ENCODE measurements around the gene UFSP2. TPM values are rescaled to one million over a fixed set of nuclear protein-coding genes. Genes with fewer than 3 reads are reported as not detected.

The UFSP2 gene
- total RNA-seq, 1 donor, result 53.5 TPM

DNA sequence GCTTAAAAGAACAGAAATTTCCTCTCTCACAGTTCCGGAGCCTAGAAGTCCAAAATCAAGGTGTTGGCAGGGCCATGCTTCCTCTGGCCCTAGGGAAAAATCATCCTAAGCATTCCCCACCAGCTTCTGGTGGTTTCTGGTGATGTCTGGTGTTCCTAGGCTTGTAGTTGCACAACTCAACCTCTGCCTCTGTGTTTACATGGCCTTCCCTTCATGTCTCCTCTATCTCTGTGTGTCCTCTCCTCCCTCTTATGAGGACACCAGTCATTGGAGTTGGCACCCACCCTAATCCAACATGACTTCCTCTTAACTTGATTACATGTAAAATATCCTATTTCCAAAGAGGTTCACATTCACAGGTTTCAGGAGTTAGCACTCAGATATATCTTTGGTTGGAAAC, 45.4 kb downstream of the UFSP2 start:
- H3K4me3 ChIP-seq (ENCODE audit: low read depth, low read length), result no peak overlapping the region
- TF ChIP-seq, protein P1, sequence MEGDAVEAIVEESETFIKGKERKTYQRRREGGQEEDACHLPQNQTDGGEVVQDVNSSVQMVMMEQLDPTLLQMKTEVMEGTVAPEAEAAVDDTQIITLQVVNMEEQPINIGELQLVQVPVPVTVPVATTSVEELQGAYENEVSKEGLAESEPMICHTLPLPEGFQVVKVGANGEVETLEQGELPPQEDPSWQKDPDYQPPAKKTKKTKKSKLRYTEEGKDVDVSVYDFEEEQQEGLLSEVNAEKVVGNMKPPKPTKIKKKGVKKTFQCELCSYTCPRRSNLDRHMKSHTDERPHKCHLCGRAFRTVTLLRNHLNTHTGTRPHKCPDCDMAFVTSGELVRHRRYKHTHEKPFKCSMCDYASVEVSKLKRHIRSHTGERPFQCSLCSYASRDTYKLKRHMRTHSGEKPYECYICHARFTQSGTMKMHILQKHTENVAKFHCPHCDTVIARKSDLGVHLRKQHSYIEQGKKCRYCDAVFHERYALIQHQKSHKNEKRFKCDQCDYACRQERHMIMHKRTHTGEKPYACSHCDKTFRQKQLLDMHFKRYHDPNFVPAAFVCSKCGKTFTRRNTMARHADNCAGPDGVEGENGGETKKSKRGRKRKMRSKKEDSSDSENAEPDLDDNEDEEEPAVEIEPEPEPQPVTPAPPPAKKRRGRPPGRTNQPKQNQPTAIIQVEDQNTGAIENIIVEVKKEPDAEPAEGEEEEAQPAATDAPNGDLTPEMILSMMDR (IDR thresholded peaks at IDR 0.05; ENCODE audit: insufficient read depth, low read length), result no peak
- no peak for DNase-seq (ENCODE audit: low read depth)

DNA sequence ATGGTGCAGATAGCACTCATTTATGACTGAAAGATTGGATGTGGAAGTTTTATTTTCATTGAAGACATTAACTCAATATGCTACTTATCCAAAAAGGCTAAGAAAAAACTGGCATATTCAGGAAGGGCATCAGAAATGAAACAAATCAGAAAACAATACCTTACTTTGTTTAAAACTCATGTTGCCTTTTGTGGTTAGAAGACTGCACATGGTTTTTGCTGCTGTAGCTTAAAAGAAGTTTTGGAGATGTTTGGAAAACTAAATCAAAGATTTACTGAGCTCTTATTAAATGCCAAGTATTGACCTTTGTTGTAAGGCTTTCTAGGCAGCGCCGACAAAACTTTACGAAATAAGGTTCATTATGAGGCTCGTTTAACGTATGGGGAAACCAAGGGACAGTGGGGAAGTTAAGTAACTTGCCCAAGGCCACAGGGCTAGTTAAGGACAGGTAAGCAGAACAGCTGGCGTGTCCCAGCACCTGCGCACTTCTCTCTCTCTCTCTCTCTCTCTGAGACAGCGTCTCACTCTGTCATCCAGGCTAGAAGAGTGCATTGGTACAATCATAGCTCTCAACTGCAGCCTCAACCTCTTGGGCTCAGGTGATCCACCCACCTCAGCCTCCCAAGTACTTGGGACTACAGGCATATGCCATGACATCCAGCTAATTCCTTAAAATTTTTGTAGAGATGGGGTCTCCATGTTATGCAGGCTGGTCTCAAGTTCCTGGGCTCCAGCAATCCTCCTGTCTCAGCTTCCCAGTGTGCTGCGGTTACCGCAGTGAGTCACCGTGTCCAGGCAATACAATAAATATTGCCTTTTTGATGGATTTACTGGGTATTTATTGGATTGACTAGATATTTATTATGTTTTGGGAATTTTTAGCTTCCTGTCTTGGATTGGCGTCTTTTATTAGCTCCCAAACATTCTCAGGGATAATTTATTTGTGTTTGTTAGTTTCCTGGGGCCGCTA, 46.2 kb downstream of the UFSP2 start:
- TF ChIP-seq, protein P1 (IDR thresholded peaks at IDR 0.05; ENCODE audit: insufficient read depth, low read length), result no peak
- no peak for DNase-seq (ENCODE audit: low read depth)
- no peak overlapping the region for H3K4me3 ChIP-seq (ENCODE audit: low read depth, low read length)

DNA sequence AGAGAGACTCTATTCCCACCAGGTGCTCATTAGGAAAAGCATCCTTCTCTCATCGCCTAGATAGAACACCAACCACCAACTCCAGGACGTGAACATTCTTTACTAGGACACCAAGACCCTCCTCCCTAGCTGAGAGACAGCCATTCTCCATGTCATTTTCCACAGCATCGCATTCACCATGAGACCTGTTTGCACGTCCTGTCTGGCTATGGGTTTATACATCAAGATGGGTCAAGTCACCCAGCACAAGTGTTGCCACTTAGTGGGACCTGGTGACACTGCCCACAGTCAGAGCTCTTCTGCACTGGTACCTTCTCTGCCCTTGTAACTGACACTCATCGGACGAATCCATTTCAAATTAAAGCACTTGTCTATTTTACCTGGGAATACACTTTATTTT, 47.5 kb downstream of the UFSP2 start:
- H3K4me3 ChIP-seq (ENCODE audit: low read depth, low read length), result no peak overlapping the region
- TF ChIP-seq, protein P1 (IDR thresholded peaks at IDR 0.05; ENCODE audit: insufficient read depth, low read length), result no peak
- DNase-seq (ENCODE audit: low read depth), result no peak

DNA sequence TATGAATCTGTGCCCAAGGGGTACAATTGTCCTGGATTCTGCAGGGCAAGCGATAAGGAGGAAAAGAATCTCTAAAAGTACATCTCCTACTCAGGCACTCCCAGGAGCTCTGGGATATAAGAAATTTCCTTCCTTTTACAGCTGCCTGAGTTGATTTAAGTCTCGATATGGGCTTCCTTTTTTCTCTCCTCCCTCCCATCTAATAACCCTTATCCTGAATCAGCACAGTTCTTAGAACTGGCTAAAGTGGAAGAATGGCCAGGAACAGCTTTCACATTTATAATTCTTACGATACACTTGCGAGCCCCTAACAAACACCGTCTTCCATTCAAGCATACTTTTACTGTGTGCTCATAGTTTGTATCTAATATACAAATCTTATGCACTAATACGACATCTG, 51.2 kb downstream of the UFSP2 start:
- DNase-seq (ENCODE audit: low read depth), result no peak
- TF ChIP-seq, protein P1 (IDR thresholded peaks at IDR 0.05; ENCODE audit: insufficient read depth, low read length), result no peak
- H3K4me3 ChIP-seq (ENCODE audit: low read depth, low read length), result no peak overlapping the region

DNA sequence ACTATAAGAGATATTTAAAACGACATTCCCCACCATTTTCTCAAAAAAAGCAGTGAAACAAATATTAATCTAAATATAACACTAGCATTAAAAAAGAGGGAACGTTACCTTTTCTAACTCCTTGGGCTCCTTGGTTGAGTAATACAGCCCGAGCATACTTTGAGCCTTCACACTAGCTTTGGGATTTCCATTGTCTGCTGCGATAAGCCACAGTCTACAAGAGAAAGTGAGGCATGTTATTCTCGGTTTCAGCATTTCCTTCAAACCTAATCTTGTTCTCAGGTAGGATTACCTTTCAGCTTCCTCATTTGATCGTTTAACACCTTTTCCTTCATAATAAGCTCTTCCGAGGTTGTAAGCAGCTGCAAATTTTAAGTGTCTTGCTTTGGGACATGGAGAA, 51.7 kb downstream of the UFSP2 start:
- TF ChIP-seq, protein P1 (IDR thresholded peaks at IDR 0.05; ENCODE audit: insufficient read depth, low read length), result no peak
- H3K4me3 ChIP-seq (ENCODE audit: low read depth, low read length), result no peak overlapping the region
- DNase-seq (ENCODE audit: low read depth), result no peak

DNA sequence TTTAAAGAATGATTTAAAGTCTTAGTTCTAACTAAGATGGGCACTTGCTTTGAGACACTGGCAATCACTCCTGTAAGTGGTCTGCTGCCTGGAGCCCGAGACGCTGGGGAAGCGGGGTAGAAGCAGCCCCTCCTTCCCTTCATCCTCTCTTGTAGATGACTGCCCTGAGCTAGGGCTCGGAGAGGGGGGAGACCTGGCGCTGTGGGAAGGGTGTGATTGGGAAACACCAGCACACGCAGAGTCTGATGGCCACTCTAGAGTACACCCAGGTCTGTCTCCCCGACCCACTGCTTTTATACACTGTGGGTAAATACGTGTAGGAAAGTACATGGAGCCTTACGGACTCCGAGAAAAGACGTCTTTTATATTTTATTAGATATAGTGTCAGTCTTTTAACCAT, 54.1 kb downstream of the UFSP2 start:
- no peak for DNase-seq (ENCODE audit: low read depth)
- no peak overlapping the region for H3K4me3 ChIP-seq (ENCODE audit: low read depth, low read length)
- TF ChIP-seq, protein P1 (IDR thresholded peaks at IDR 0.05; ENCODE audit: insufficient read depth, low read length), result no peak
